B cell (primary cell): ENCODE measurements around the gene TBX3. TPM values are rescaled to one million over a fixed set of nuclear protein-coding genes. Genes with fewer than 3 reads are reported as not detected.

ENCODE experiments used
- ATAC-seq: fragments of 200-7000 bp; cut with Tn5 transposase; one replicate; pipeline ENCODE4 v1.10.0; 2021; ENCODE audit warnings: low read depth, mild to moderate bottlenecking, moderate number of reproducible peaks, moderate library complexity
- CTCF ChIA-PET: fragments of 350-600 bp; sonication (Branson Sonifier 250); formaldehyde crosslinking; loops from one replicate; lab custom pipeline; 2021; ENCODE audit warnings: antibody characterized with exemption, inconsistent platforms; lab: Charles Lee
- POLR2A ChIA-PET: fragments of 350-600 bp; sonication (Branson Sonifier 250); formaldehyde crosslinking; loops from one replicate; lab custom pipeline; 2021; ENCODE audit warnings: antibody characterized with exemption; lab: Charles Lee
- DNase-seq: peaks from one replicate; pipeline ENCODE4 v3.0.0; 2013
- H2AFZ ChIP-seq: 2 replicates; pipeline ENCODE4 v1.6.1; 2012; ENCODE audit warnings: mild to moderate bottlenecking, low read depth, low read length; ENCODE audit not compliant: insufficient read depth, poor library complexity, severe bottlenecking
- H3K27ac ChIP-seq, 2 donors: 1 replicate in 1 of 2; 2 replicates in 1 of 2; pipeline ENCODE4 v1.5.1; 2012 to 2013; ENCODE audit warnings: low read length in 2 of 2, mild to moderate bottlenecking in 2 of 2, moderate library complexity in 1 of 2
- H3K27me3 ChIP-seq, 4 experiments: fragments of 200-600 bp in 1 of 4; sonication (generic) in 1 of 4; replicated peaks in 1 of 4; 1 replicate in 2 of 4; 2 replicates in 2 of 4; pipeline versions ENCODE4 v1.6.1 to v1.7.0; 2013 to 2016; ENCODE audit warnings: low read length in 3 of 4, mild to moderate bottlenecking in 2 of 4, mixed read lengths in 1 of 4, moderate library complexity in 1 of 4; ENCODE audit not compliant: insufficient read depth in 4 of 4, control insufficient read depth in 3 of 4; ENCODE audit errors: control extremely low read depth in 1 of 4
- H3K36me3 ChIP-seq, 2 experiments: replicated peaks in 1 of 2; 1 replicate in 1 of 2; 2 replicates in 1 of 2; pipeline versions ENCODE4 v1.6.1 to v1.7.1; 2013; ENCODE audit warnings: low read length in 1 of 2; ENCODE audit not compliant: insufficient read depth in 2 of 2, control insufficient read depth in 1 of 2; ENCODE audit errors: control extremely low read depth in 1 of 2, extremely low read depth in 1 of 2
- H3K4me1 ChIP-seq, 2 donors: fragments of 200-600 bp in 1 of 2; sonication (generic) in 1 of 2; 1 replicate in 1 of 2; 2 replicates in 1 of 2; pipeline versions ENCODE4 v1.5.1 to v1.6.1; 2013 to 2017; ENCODE audit warnings: low read length in 2 of 2; ENCODE audit not compliant: control insufficient read depth in 2 of 2, insufficient read depth in 2 of 2
- H3K4me2 ChIP-seq: replicated peaks from 2 replicates; pipeline ENCODE3; 2012; ENCODE audit warnings: mild to moderate bottlenecking, low read depth, low read length; ENCODE audit not compliant: poor library complexity, severe bottlenecking
- H3K4me3 ChIP-seq, 5 experiments: fragments of 200-600 bp in 1 of 5; sonication (generic) in 1 of 5; 1 replicate in 3 of 5; 2 replicates in 2 of 5; pipeline versions ENCODE4 v1.5.1 to v1.7.0; 2011 to 2016; ENCODE audit warnings: low read length in 4 of 5, mild to moderate bottlenecking in 4 of 5, low read depth in 2 of 5, control low read depth in 1 of 5, moderate library complexity in 1 of 5; ENCODE audit not compliant: insufficient read depth in 1 of 5; ENCODE audit errors: control extremely low read depth in 1 of 5, extremely low read depth in 1 of 5
- H3K79me2 ChIP-seq: fragments of 200-600 bp; sonication (generic); one replicate; pipeline ENCODE4 v1.6.0; 2016; ENCODE audit warnings: low read length; ENCODE audit not compliant: control insufficient read depth, insufficient read depth
- H3K9ac ChIP-seq: fragments of 200-600 bp; sonication (generic); 2 replicates; pipeline ENCODE4 v1.6.1; 2017; ENCODE audit warnings: mild to moderate bottlenecking, low read length, moderate library complexity
- H3K9me3 ChIP-seq, 3 donors: one replicate each; pipeline versions ENCODE4 v1.6.1 to v1.7.1; 2013; ENCODE audit warnings: low read length in 2 of 3; ENCODE audit not compliant: control insufficient read depth in 2 of 3, insufficient read depth in 1 of 3; ENCODE audit errors: control extremely low read depth in 1 of 3
- H4K20me1 ChIP-seq: 2 replicates; pipeline ENCODE4 v1.6.0; 2012; ENCODE audit warnings: mild to moderate bottlenecking, low read length; ENCODE audit not compliant: insufficient read depth, control insufficient read depth, poor library complexity, severe bottlenecking
- H3K27ac Mint-ChIP-seq: one replicate; pipeline ENCODE4 v1.8.0; 2021; ENCODE audit warnings: mixed read lengths
- H3K27me3 Mint-ChIP-seq: one replicate; pipeline ENCODE4 v1.8.0; 2021; ENCODE audit warnings: mixed read lengths
- H3K4me1 Mint-ChIP-seq: one replicate; pipeline ENCODE4 v1.8.0; 2021; ENCODE audit warnings: mixed read lengths
- H3K4me3 Mint-ChIP-seq: one replicate; pipeline ENCODE4 v1.8.0; 2021; ENCODE audit warnings: mixed read lengths
- H3K9me3 Mint-ChIP-seq: one replicate; pipeline ENCODE4 v1.8.0; 2022; ENCODE audit warnings: mixed read lengths; ENCODE audit not compliant: insufficient read depth
- CTCF ChIP-seq: fragments of 200-600 bp; IDR thresholded peaks from one replicate; pipeline ENCODE4 v1.8.0; 2022; ENCODE audit warnings: antibody characterized with exemption, mild to moderate bottlenecking
- EZH2 ChIP-seq: IDR thresholded peaks from 2 replicates; pipeline ENCODE4 v1.6.1; 2012; ENCODE audit warnings: borderline replicate concordance, low read depth, mild to moderate bottlenecking, moderate library complexity, low read length; ENCODE audit not compliant: insufficient read depth, poor library complexity, severe bottlenecking
- WGBS: methylation state at CpG from one replicate; pipeline ENCODE4 v1.1.5; 2013; ENCODE audit warnings: missing lambda C conversion rate; ENCODE audit not compliant: insufficient coverage; 5-methylcytosine and 5-hydroxymethylcytosine counted together
- intact Hi-C: fragments of 100-400 bp; cut with micrococcal nuclease; formaldehyde crosslinking; loops from one replicate; pipeline ENCODE4 v1.10.0; 2022
- polyA plus RNA-seq: library from polyadenylated mRNA; depleted of rRNA; stranded (reverse); fragments of >200 nt; gene quantifications from 2 replicates; pipeline ENCODE4 v1.2.3, GENCODE V29; 2012
- total RNA-seq, 2 donors: library from RNA; stranded (reverse); fragments of 120-200 nt in 1 of 2; gene quantifications; 1 replicate in 1 of 2; 2 replicates in 1 of 2; pipeline versions ENCODE4 v1.2.3 to v1.2.4, GENCODE V29; 2013 to 2022

TBX3 gene
- total and polyA plus RNA-seq, 2 donors (not counting 1 experiment from before 2014, with no cell fraction given) = not detected

GRCh38 chr12:114689075-114689994 is 5.4 kb upstream of the TBX3 start:
- Histone ChIP-seq H3K9ac (no peak overlapping the region), H3K4me2 (no peak overlapping the region), H3K36me3 (no peaks in the 10 kb centered on the region), H3K79me2 (no peaks in the 10 kb centered on the region), H4K20me1 (no peaks in the 10 kb centered on the region), H3K4me3 (no peak overlapping the region), H3K4me1 (peaks cover 8 to 11% of the 10 kb centered on the region in 2 donors), H2AFZ (no peak overlapping the region), H3K27ac (no peak overlapping the region), H3K27me3 (peaks cover 0 to 82% (median 50%) of the 10 kb centered on the region in 4 experiments), H3K9me3 (peaks cover 0 to 40% (median 0%) of the 10 kb centered on the region in 3 donors)
- H3K9me3 Mint-ChIP-seq = no peaks in the 10 kb centered on the region
- H3K27ac Mint-ChIP-seq = no peak overlapping the region
- TF ChIP-seq EZH2 (no peak), CTCF (no peak)
- CTCF ChIA-PET = no interaction called here
- peaks cover 83% of the 10 kb centered on the region for H3K27me3 Mint-ChIP-seq
- DNase-seq = no peak
- peaks cover 9% of the 10 kb centered on the region for H3K4me1 Mint-ChIP-seq
- intact Hi-C loops = no loop called here
- no peak overlapping the region for H3K4me3 Mint-ChIP-seq
- WGBS = 0% methylated on average over 1 of the region's 5 CpGs
- POLR2A ChIA-PET = no interaction called here
- ATAC-seq = no peak

GRCh38 chr12:114688256-114688845 is 4.4 kb upstream of the TBX3 start:
- no peak overlapping the region for H3K4me3 Mint-ChIP-seq

More at GRCh38 chr12:114688256-114688845, 4.4 kb upstream of the TBX3 start:
- H3K27ac ChIP-seq = no peak overlapping the region
- Mint-ChIP-seq H3K4me1 (peaks cover 19% of the 10 kb centered on the region), H3K9me3 (no peaks in the 10 kb centered on the region), H3K27me3 (peaks cover 84% of the 10 kb centered on the region), H3K27ac (no peak overlapping the region)
- H2AFZ ChIP-seq = no peak overlapping the region
- ATAC-seq (no peak), DNase-seq (no peak)
- ChIA-PET CTCF (no interaction called here), POLR2A (no interaction called here)
- WGBS = 21% methylated on average over 2 of the region's 4 CpGs
- H3K79me2 ChIP-seq = no peaks in the 10 kb centered on the region
- H3K4me1 ChIP-seq = peaks cover 18 to 21% of the 10 kb centered on the region in 2 donors
- H3K9me3 ChIP-seq = peaks cover 0 to 50% (median 0%) of the 10 kb centered on the region in 3 donors
- no peak overlapping the region for H3K4me3 ChIP-seq
- no peak overlapping the region for H3K4me2 ChIP-seq
- TF ChIP-seq CTCF (no peak), EZH2 (no peak)
- H3K9ac ChIP-seq = no peak overlapping the region
- peaks cover 0 to 88% (median 52%) of the 10 kb centered on the region in 4 experiments for H3K27me3 ChIP-seq
- H3K36me3 ChIP-seq = no peaks in the 10 kb centered on the region
- intact Hi-C loops = no loop called here
- no peaks in the 10 kb centered on the region for H4K20me1 ChIP-seq
